PC-9 (cell line): Measurements from ENCODE around the gene SPTLC1. TPM values are rescaled to one million over a fixed set of nuclear protein-coding genes. Genes with fewer than 3 reads are reported as not detected.

Experiments used
- BruUV-seq: library from RNA; stranded (reverse); fragments of 400-500 nt; replicated peaks from 2 replicates; lab custom pipeline; 2021; lab: Mats Ljungman, UMichigan
- CTCF ChIA-PET: fragments of 300-600 bp; sonication (Branson Sonifier 250); formaldehyde crosslinking; loops from one replicate; lab custom pipeline; 2022; ENCODE audit warnings: antibody characterized with exemption; lab: Charles Lee
- POLR2A ChIA-PET: fragments of 300-600 bp; sonication (Branson Sonifier 250); formaldehyde crosslinking; loops from one replicate; lab custom pipeline; 2022; ENCODE audit warnings: antibody characterized with exemption; ENCODE audit not compliant: unreplicated experiment; lab: Charles Lee
- DNase-seq, 2 experiments: peaks; one replicate each; pipeline versions ENCODE4 v3.0.0 to v3.0.0-alpha.2; 2015 to 2022; ENCODE audit warnings: mixed read lengths in 1 of 2
- H2AFZ ChIP-seq: fragments of 200-600 bp; sonication (generic); 2 replicates; pipeline ENCODE4 v1.8.1; 2017; ENCODE audit warnings: antibody characterized with exemption
- H3F3A ChIP-seq: fragments of 200-600 bp; sonication (generic); 2 replicates; pipeline ENCODE4 v1.8.1; 2017; ENCODE audit warnings: antibody characterized with exemption, mild to moderate bottlenecking, low read depth; ENCODE audit not compliant: insufficient read depth
- H3K27ac ChIP-seq: fragments of 200-600 bp; sonication (generic); 2 replicates; pipeline ENCODE4 v1.6.1; 2016; ENCODE audit warnings: mixed run types
- H3K27me3 ChIP-seq: fragments of 200-600 bp; sonication (generic); 2 replicates; pipeline ENCODE4 v1.6.1; 2016; ENCODE audit warnings: low read depth, mixed run types; ENCODE audit not compliant: insufficient read depth
- H3K36me3 ChIP-seq: fragments of 200-600 bp; sonication (generic); 2 replicates; pipeline ENCODE4 v1.6.1; 2016; ENCODE audit warnings: low read depth, mixed run types
- H3K4me1 ChIP-seq: fragments of 200-600 bp; sonication (generic); replicated peaks from 2 replicates; pipeline ENCODE4 v1.6.1; 2016; ENCODE audit warnings: mixed run types; ENCODE audit not compliant: insufficient read depth
- H3K4me2 ChIP-seq: fragments of 200-600 bp; sonication (generic); 2 replicates; pipeline ENCODE4 v1.6.1; 2017; ENCODE audit warnings: mixed run types
- H3K4me3 ChIP-seq: fragments of 200-600 bp; sonication (generic); 2 replicates; pipeline ENCODE4 v1.6.1; 2016; ENCODE audit warnings: mixed run types
- H3K79me2 ChIP-seq: fragments of 200-600 bp; sonication (generic); 2 replicates; pipeline ENCODE4 v1.6.1; 2017; ENCODE audit warnings: low read depth, mixed run types
- H3K9me2 ChIP-seq: fragments of 200-600 bp; sonication (generic); 2 replicates; pipeline ENCODE4 v1.8.1; 2017; ENCODE audit warnings: mild to moderate bottlenecking; ENCODE audit not compliant: insufficient read depth
- H3K9me3 ChIP-seq: fragments of 200-600 bp; sonication (generic); 2 replicates; pipeline ENCODE4 v1.8.1; 2016; ENCODE audit warnings: low read depth; ENCODE audit not compliant: insufficient read depth
- H4K20me1 ChIP-seq: fragments of 200-600 bp; sonication (generic); 2 replicates; pipeline ENCODE4 v1.8.1; 2017; ENCODE audit not compliant: insufficient read depth
- CTCF ChIP-seq: fragments of 200-600 bp; sonication (generic); conservative IDR thresholded peaks from 2 replicates; pipeline ENCODE4 v1.6.1; 2017; ENCODE audit warnings: mixed run types, antibody characterized with exemption, mild to moderate bottlenecking, moderate library complexity
- EZH2 ChIP-seq: fragments of 200-600 bp; sonication (generic); IDR thresholded peaks from 2 replicates; pipeline ENCODE4 v1.8.0; 2017; ENCODE audit warnings: antibody characterized with exemption, low read depth
- intact Hi-C: fragments of 100-400 bp; cut with micrococcal nuclease; formaldehyde crosslinking; loops from one replicate; pipeline ENCODE4 v1.10.0; 2022; ENCODE audit not compliant: unreplicated experiment
- total RNA-seq: library from RNA; stranded (reverse); gene quantifications from 2 replicates; pipeline ENCODE4 v1.2.3, GENCODE V29; 2021

SPTLC1 gene
- total RNA-seq, 1 experiment from 2014 or later = 103 TPM

- ChIA-PET CTCF (interaction anchor here (0.6 to 1.8 kb wide), 4 partner anchors 50 to 71 kb away, joined by 3 to 11 read pairs (median 3); no protein-coding TSS in a partner anchor), POLR2A (no interaction called here)
- no peaks in the 10 kb centered on the region; the same call in 1 of the 2 replicates for H4K20me1 ChIP-seq
- no peaks in the 10 kb centered on the region for H3K9me3 ChIP-seq
- H3K4me1 ChIP-seq = peaks cover 12% of the 10 kb centered on the region
- peak overlapping the region; percentile 71; the same call in 1 of the 2 replicates for H2AFZ ChIP-seq
- BruUV-seq = no TSS peak
- H3K4me2 ChIP-seq = peak overlapping the region; percentile 78
- peaks cover 11% of the 10 kb centered on the region; the same call in 1 of the 2 replicates for H3K27me3 ChIP-seq
- intact Hi-C loops = loop anchor here (2.0 to 5.0 kb wide), 3 partner anchors 66 to 296 kb away; partner anchors contain the start of gene IARS1
- peaks cover under 1% of the 10 kb centered on the region; the same call in 1 of the 2 replicates for H3F3A ChIP-seq
- peak in 1 of 2 experiments; percentile 70 for DNase-seq
- H3K27ac ChIP-seq = no peak overlapping the region
- peak overlapping the region; percentile 54; the same call in 1 of the 2 replicates for H3K4me3 ChIP-seq
- no peaks in the 10 kb centered on the region for H3K79me2 ChIP-seq
- no peak for TF ChIP-seq EZH2
- H3K9me2 ChIP-seq = no peaks in the 10 kb centered on the region
- H3K36me3 ChIP-seq = no peaks in the 10 kb centered on the region
Measured at GRCh38 chr9:92141144-92142129, 26.2 kb upstream of the SPTLC1 start.

GRCh38 chr9:92140754-92141143, 25.5 kb upstream of the SPTLC1 start:
- Histone ChIP-seq H3K36me3 (no peaks in the 10 kb centered on the region), H4K20me1 (no peaks in the 10 kb centered on the region; the same call in 1 of the 2 replicates), H3K9me2 (no peaks in the 10 kb centered on the region), H3K4me3 (peak overlapping the region; percentile 54; the same call in 1 of the 2 replicates), H3K4me2 (peak overlapping the region; percentile 78), H3K9me3 (no peaks in the 10 kb centered on the region), H3F3A (no peaks in the 10 kb centered on the region), H3K27ac (no peak overlapping the region), H3K79me2 (no peaks in the 10 kb centered on the region), H2AFZ (0 out of 2 replicates have a peak overlapping the region, but pooled peaks have one; percentile 71), H3K4me1 (peaks cover 9% of the 10 kb centered on the region; the same call in 1 of the 2 replicates), H3K27me3 (peaks cover 14% of the 10 kb centered on the region; the same call in 1 of the 2 replicates)
- POLR2A ChIA-PET = no interaction called here
- BruUV-seq = no TSS peak
- intact Hi-C loops = loop anchor here (1.0 to 5.0 kb wide), 4 partner anchors 67 to 297 kb away; partner anchors contain the start of gene IARS1
- no peak for DNase-seq
- CTCF ChIA-PET = interaction anchor here (0.6 to 1.8 kb wide), 5 partner anchors 51 to 106 kb away, joined by 3 to 11 read pairs (median 3); no protein-coding TSS in a partner anchor
- TF ChIP-seq CTCF (no peak), EZH2 (no peak)

GRCh38 chr9:92140074-92140753, 25.0 kb upstream of the SPTLC1 start:
- DNase-seq = peak; percentile 52 to 85

More at GRCh38 chr9:92140074-92140753, 25.0 kb upstream of the SPTLC1 start:
- no peaks in the 10 kb centered on the region for H3K36me3 ChIP-seq
- intact Hi-C loops = loop anchor here (1.0 to 5.0 kb wide), 4 partner anchors 67 to 297 kb away; partner anchors contain the start of gene IARS1
- H3K9me2 ChIP-seq = no peaks in the 10 kb centered on the region
- peaks cover 14% of the 10 kb centered on the region; the same call in 1 of the 2 replicates for H3K27me3 ChIP-seq
- H3K27ac ChIP-seq = no peak overlapping the region
- H3K4me1 ChIP-seq = peaks cover 9% of the 10 kb centered on the region; the same call in 1 of the 2 replicates
- no peaks in the 10 kb centered on the region for H3K79me2 ChIP-seq
- BruUV-seq = no TSS peak
- H3K9me3 ChIP-seq = no peaks in the 10 kb centered on the region
- no peak overlapping the region for H2AFZ ChIP-seq
- ChIA-PET CTCF (interaction anchor here (0.6 to 1.8 kb wide), 8 partner anchors 12 to 424 kb away, joined by 3 to 11 read pairs (median 3); no protein-coding TSS in a partner anchor), POLR2A (interaction anchor here (0.7 kb wide), 1 partner anchor 89 kb away, joined by 9 read pairs; no protein-coding TSS in a partner anchor)
- H3K4me3 ChIP-seq = no peak overlapping the region; the same call in 1 of the 2 replicates
- H3F3A ChIP-seq = no peaks in the 10 kb centered on the region
- H4K20me1 ChIP-seq = no peaks in the 10 kb centered on the region; the same call in 1 of the 2 replicates
- TF ChIP-seq CTCF (peak; percentile 95), EZH2 (no peak)
- peak overlapping the region; percentile 78 for H3K4me2 ChIP-seq
